ENCODE measurements around the gene TXNRD1. TPM values are rescaled to one million over a fixed set of nuclear protein-coding genes. Genes with fewer than 3 reads are reported as not detected.

The TXNRD1 gene
- total RNA-seq, 4 donors from 2014 or later = 76.0 to 141 (median 97.8) TPM

- H3K9me3 ChIP-seq = no peaks in the 10 kb centered on the region
- H3K27ac ChIP-seq = peak overlapping the region in 1 of 2 donors; percentile 3
- intact Hi-C loops (cut with DNase I; ENCODE audit: low total_unique reads) = no loop called here
- DNase-seq = no peak
- TF ChIP-seq CTCF (IDR thresholded peaks at IDR 0.05) (no peak), POLR2A (IDR thresholded peaks at IDR 0.05) (no peak)
- H3K4me3 ChIP-seq = no peak overlapping the region
- no peaks in the 10 kb centered on the region for H3K27me3 ChIP-seq
- H3K36me3 ChIP-seq = no peaks in the 10 kb centered on the region
- H3K4me1 ChIP-seq = peaks cover 0 to 13% of the 10 kb centered on the region in 2 donors
Observed at GRCh38 chr12:104340925-104341611, 125.5 kb downstream of the TXNRD1 start.

GRCh38 chr12:104342147-104342546 lies 126.6 kb downstream of the TXNRD1 start:
- Histone ChIP-seq H3K27ac (no peak overlapping the region), H3K36me3 (no peaks in the 10 kb centered on the region)

GRCh38 chr12:104342635-104343249 lies 127.2 kb downstream of the TXNRD1 start:
- Histone ChIP-seq H3K27ac (no peak overlapping the region), H3K9me3 (no peaks in the 10 kb centered on the region), H3K36me3 (no peaks in the 10 kb centered on the region), H3K4me1 (peaks cover 0 to 13% of the 10 kb centered on the region in 2 donors), H3K27me3 (no peaks in the 10 kb centered on the region), H3K4me3 (no peak overlapping the region)
- DNase-seq = no peak
- TF ChIP-seq CTCF (IDR thresholded peaks at IDR 0.05) = no peak
- intact Hi-C loops (cut with DNase I; ENCODE audit: low total_unique reads) = no loop called here

More at GRCh38 chr12:104342147-104342546, 126.6 kb downstream of the TXNRD1 start:
- Histone ChIP-seq H3K4me1 (peaks cover 0 to 13% of the 10 kb centered on the region in 2 donors), H3K27me3 (no peaks in the 10 kb centered on the region), H3K4me3 (no peak overlapping the region), H3K9me3 (no peaks in the 10 kb centered on the region)
- TF ChIP-seq CTCF (IDR thresholded peaks at IDR 0.05) = no peak
- TF ChIP-seq POLR2A (IDR thresholded peaks at IDR 0.05) = no peak
- intact Hi-C loops (cut with DNase I; ENCODE audit: low total_unique reads) = no loop called here
- DNase-seq = no peak

GRCh38 chr12:104344682-104345081 lies 129.1 kb downstream of the TXNRD1 start:
- no peak for TF ChIP-seq POLR2A (IDR thresholded peaks at IDR 0.05)
- no peak for TF ChIP-seq CTCF (IDR thresholded peaks at IDR 0.05)
- no peaks in the 10 kb centered on the region for H3K36me3 ChIP-seq
- intact Hi-C loops (cut with DNase I; ENCODE audit: low total_unique reads) = no loop called here
- H3K27me3 ChIP-seq = no peaks in the 10 kb centered on the region
- no peak for DNase-seq
- H3K4me3 ChIP-seq = no peak overlapping the region
- H3K27ac ChIP-seq = no peak overlapping the region
- peaks cover 0 to 8% of the 10 kb centered on the region in 2 donors for H3K4me1 ChIP-seq
- no peaks in the 10 kb centered on the region for H3K9me3 ChIP-seq

All from uterus (tissue), 4 donors.